Measurements from ENCODE around the gene SRSF9. TPM values are rescaled to one million over a fixed set of nuclear protein-coding genes. Genes with fewer than 3 reads are reported as not detected.

Gene SRSF9
- total and polyA plus RNA-seq, 3 donors from 2014 or later, result 199 to 238 (median 202) TPM

DNA sequence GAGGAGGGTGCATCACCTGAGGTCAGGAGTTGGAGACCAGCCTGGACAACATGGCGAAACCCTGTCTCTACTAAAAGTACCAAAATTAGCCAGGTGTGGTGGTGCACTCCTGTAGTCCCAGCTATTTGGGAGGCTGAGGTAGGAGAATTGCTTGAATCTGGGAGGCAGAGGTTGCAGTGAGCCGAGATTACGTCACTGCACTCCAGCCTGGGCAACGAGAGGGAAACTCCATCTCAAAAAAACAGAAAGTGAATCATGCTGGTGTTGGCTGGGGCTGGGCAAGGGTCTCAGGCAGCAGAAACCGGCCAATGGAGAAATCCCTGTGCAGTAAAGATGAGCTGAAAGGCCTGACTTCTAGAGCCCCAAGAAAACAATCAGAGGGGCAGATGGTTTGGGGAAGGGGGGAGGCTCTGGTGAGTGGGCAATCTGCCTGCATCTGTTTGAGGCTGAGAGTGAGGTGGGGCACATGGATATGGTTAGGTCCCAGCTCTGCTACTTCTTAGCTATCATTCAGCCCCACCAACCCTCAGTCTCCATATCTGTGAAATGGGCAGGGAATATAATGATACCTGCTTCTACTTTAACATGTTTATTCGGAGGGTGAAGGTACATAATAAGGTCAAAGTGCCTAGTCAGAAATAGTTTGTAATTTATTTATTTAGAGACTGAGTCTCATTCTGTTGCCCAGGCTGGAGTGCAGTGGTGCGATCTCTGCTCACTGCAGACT lies 52.9 kb downstream of the SRSF9 start:
- TF ChIP-seq, protein P1, sequence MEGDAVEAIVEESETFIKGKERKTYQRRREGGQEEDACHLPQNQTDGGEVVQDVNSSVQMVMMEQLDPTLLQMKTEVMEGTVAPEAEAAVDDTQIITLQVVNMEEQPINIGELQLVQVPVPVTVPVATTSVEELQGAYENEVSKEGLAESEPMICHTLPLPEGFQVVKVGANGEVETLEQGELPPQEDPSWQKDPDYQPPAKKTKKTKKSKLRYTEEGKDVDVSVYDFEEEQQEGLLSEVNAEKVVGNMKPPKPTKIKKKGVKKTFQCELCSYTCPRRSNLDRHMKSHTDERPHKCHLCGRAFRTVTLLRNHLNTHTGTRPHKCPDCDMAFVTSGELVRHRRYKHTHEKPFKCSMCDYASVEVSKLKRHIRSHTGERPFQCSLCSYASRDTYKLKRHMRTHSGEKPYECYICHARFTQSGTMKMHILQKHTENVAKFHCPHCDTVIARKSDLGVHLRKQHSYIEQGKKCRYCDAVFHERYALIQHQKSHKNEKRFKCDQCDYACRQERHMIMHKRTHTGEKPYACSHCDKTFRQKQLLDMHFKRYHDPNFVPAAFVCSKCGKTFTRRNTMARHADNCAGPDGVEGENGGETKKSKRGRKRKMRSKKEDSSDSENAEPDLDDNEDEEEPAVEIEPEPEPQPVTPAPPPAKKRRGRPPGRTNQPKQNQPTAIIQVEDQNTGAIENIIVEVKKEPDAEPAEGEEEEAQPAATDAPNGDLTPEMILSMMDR (IDR thresholded peaks at IDR 0.05), result no peak
- no peak for TF ChIP-seq POLR2A (IDR thresholded peaks at IDR 0.05)
- Histone ChIP-seq H3K36me3 (ENCODE audit: low read depth, missing control alignments) (no peaks in the 10 kb centered on the region), H3K27me3 (no peaks in the 10 kb centered on the region), H3K9me3 (no peaks in the 10 kb centered on the region), H3K4me1 (no peaks in the 10 kb centered on the region), H3K4me3 (no peak overlapping the region), H3K27ac (no peak overlapping the region)
- intact Hi-C loops (cut with DNase I; ENCODE audit: low total_unique reads), result no loop called here
- 79 to 86% methylated on average over 7 of the region's 7 CpGs for WGBS, 2 donors
- DNase-seq, result no peak

DNA sequence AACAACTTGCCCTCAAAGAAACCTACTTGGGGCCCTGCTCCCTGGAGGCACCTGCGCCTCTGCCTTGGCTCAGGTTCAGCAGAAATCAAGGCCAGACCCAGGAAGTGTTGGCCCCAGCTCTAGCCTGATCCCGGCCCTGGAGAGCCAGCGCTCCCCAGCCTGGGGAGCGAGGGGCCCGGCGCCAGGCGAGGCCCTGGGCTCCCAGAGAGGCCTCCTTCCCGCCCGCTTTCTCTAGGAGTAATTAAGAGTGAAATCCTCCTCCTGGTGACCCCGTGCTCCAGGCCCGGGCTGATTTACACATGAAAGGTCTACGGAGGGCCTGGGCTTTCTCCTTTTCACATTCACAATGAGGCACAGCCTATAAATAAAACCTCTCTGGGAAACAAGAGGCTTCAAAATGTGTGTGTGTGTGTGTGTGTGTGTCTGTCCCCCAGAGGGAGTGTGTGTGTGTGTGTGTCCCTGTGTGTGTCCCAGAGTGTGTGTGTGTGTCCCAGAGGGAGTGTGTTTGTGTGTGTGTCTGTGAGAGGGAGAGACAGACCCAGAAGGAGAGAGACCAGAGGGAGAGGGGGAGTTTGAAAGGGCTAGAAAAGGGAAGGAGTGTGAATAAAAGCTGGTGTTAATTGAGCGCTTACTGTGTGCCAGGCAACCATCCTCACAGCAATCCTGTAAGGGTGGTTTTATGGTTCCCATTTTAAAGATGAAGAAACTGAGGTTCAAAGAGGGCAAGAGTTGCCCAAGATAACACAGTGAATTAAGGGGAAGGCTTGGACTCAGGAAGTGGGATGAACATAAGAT lies 55.5 kb downstream of the SRSF9 start:
- no peak for DNase-seq
- intact Hi-C loops (cut with DNase I; ENCODE audit: low total_unique reads), result no loop called here
- no peaks in the 10 kb centered on the region for H3K36me3 ChIP-seq (ENCODE audit: low read depth, missing control alignments)
- H3K27ac ChIP-seq, result no peak overlapping the region
- no peaks in the 10 kb centered on the region for H3K27me3 ChIP-seq
- H3K4me3 ChIP-seq, result no peak overlapping the region
- WGBS, 2 donors, result 41 to 52% methylated on average over 7 to 13 of the region's 13 CpGs
- no peaks in the 10 kb centered on the region for H3K9me3 ChIP-seq
- TF ChIP-seq, protein P1 (IDR thresholded peaks at IDR 0.05), result no peak
- TF ChIP-seq POLR2A (IDR thresholded peaks at IDR 0.05), result no peak
- H3K4me1 ChIP-seq, result no peaks in the 10 kb centered on the region

DNA sequence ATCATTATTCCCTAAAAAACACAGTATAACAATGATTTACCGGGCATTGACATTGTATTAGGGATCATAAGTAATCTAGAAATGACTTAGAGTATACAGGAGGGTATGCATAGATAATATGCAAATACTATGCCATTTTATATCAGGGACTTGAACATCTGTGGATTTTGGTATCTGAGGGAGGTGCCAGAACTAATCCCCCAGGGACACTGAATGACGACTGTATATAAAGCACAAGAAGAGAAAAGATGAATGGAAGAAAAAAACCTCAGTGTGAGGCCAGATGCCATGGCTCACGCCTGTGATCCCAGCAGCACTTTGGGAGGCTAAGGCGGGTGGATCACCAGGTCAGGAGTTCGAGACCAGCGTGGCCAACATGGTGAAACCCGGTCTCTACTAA lies 57.1 kb downstream of the SRSF9 start:
- no peaks in the 10 kb centered on the region for H3K4me1 ChIP-seq
- no peak overlapping the region for H3K27ac ChIP-seq
- DNase-seq, result no peak
- H3K9me3 ChIP-seq, result no peaks in the 10 kb centered on the region
- intact Hi-C loops (cut with DNase I; ENCODE audit: low total_unique reads), result no loop called here
- no peaks in the 10 kb centered on the region for H3K27me3 ChIP-seq
- no peak for TF ChIP-seq POLR2A (IDR thresholded peaks at IDR 0.05)
- TF ChIP-seq, protein P1 (IDR thresholded peaks at IDR 0.05), result no peak
- WGBS, 2 donors, result 81 to 82% methylated on average over 7 of the region's 7 CpGs
- H3K4me3 ChIP-seq, result no peak overlapping the region
- H3K36me3 ChIP-seq (ENCODE audit: low read depth, missing control alignments), result no peaks in the 10 kb centered on the region

Small RNA genes lying within 50 kb of the gene (small RNA-seq; reads per million reads assigned to genes)
- gene RF00019, result 0 reads per million in 2 donors

Other genes starting within 250 kb of the SRSF9 start
- 10 to 100 TPM; 81.8 to 84.9 TPM for gene PXN, start 204.0 kb downstream of the SRSF9 start, total RNA-seq
- gene PXN, start 204.0 kb downstream of the SRSF9 start, polyA plus RNA-seq (ENCODE audit: insufficient read depth, low read depth, low replicate concordance), result 89.6 TPM
- under 1 TPM; under 0.01 TPM for gene RNU4-2, start 177.8 kb downstream of the SRSF9 start, total RNA-seq
- gene RNU4-2, start 177.8 kb downstream of the SRSF9 start, polyA plus RNA-seq (ENCODE audit: insufficient read depth, low read depth, low replicate concordance), result not detected
- under 1 TPM; under 0.01 TPM for gene RNU4-1, start 176.5 kb downstream of the SRSF9 start, total RNA-seq
- not detected for gene RNU4-1, start 176.5 kb downstream of the SRSF9 start, polyA plus RNA-seq (ENCODE audit: insufficient read depth, low read depth, low replicate concordance)
- gene SIRT4, start 167.4 kb downstream of the SRSF9 start, total RNA-seq, result 1 to 10 TPM; 3.3 to 5.0 TPM
- 10.0 TPM for gene SIRT4, start 167.4 kb downstream of the SRSF9 start, polyA plus RNA-seq (ENCODE audit: insufficient read depth, low read depth, low replicate concordance)
- gene PLA2G1B, start 142.0 kb downstream of the SRSF9 start, total RNA-seq, result under 1 TPM in 1 of 2 donors, not detected in 1; 0.94 TPM
- 3.6 TPM for gene PLA2G1B, start 142.0 kb downstream of the SRSF9 start, polyA plus RNA-seq (ENCODE audit: insufficient read depth, low read depth, low replicate concordance)
- gene MSI1, start 100.6 kb downstream of the SRSF9 start, total RNA-seq, result 10 to 100 TPM in 1 of 2 donors, 1 to 10 TPM in 1; 7.4 to 14.8 TPM
- gene MSI1, start 100.6 kb downstream of the SRSF9 start, polyA plus RNA-seq (ENCODE audit: insufficient read depth, low read depth, low replicate concordance), result 25.1 TPM
- gene COX6A1, start 31.6 kb downstream of the SRSF9 start, total RNA-seq, result 100 to 1,000 TPM; 549 to 563 TPM
- gene COX6A1, start 31.6 kb downstream of the SRSF9 start, polyA plus RNA-seq (ENCODE audit: insufficient read depth, low read depth, low replicate concordance), result 485 TPM
- gene TRIAP1, start 23.4 kb downstream of the SRSF9 start, total RNA-seq, result 10 to 100 TPM; 13.9 to 15.7 TPM
- gene TRIAP1, start 23.4 kb downstream of the SRSF9 start, polyA plus RNA-seq (ENCODE audit: insufficient read depth, low read depth, low replicate concordance), result 20.0 TPM
- gene GATC, start 23.3 kb downstream of the SRSF9 start, total RNA-seq, result 10 to 100 TPM; 17.5 to 20.9 TPM
- 10.8 TPM for gene GATC, start 23.3 kb downstream of the SRSF9 start, polyA plus RNA-seq (ENCODE audit: insufficient read depth, low read depth, low replicate concordance)
- gene DYNLL1, start 26.4 kb upstream of the SRSF9 start, total RNA-seq, result 100 to 1,000 TPM; 404 to 461 TPM
- gene DYNLL1, start 26.4 kb upstream of the SRSF9 start, polyA plus RNA-seq (ENCODE audit: insufficient read depth, low read depth, low replicate concordance), result 725 TPM
- 10 to 100 TPM; 31.3 to 37.4 TPM for gene COQ5, start 59.4 kb upstream of the SRSF9 start, total RNA-seq
- gene COQ5, start 59.4 kb upstream of the SRSF9 start, polyA plus RNA-seq (ENCODE audit: insufficient read depth, low read depth, low replicate concordance), result 51.0 TPM
- gene RNF10, start 64.6 kb upstream of the SRSF9 start, total RNA-seq, result 100 to 1,000 TPM; 307 to 370 TPM
- gene RNF10, start 64.6 kb upstream of the SRSF9 start, polyA plus RNA-seq (ENCODE audit: insufficient read depth, low read depth, low replicate concordance), result 340 TPM
- 10 to 100 TPM; 36.7 to 37.8 TPM for gene POP5, start 111.7 kb upstream of the SRSF9 start, total RNA-seq
- gene POP5, start 111.7 kb upstream of the SRSF9 start, polyA plus RNA-seq (ENCODE audit: insufficient read depth, low read depth, low replicate concordance), result 28.1 TPM
- 1 to 10 TPM; 2.4 to 3.9 TPM for gene CABP1, start 170.9 kb upstream of the SRSF9 start, total RNA-seq
- 1.8 TPM for gene CABP1, start 170.9 kb upstream of the SRSF9 start, polyA plus RNA-seq (ENCODE audit: insufficient read depth, low read depth, low replicate concordance)
- 100 to 1,000 TPM in 1 of 2 donors, 10 to 100 TPM in 1; 93.2 to 104 TPM for gene MLEC, start 217.4 kb upstream of the SRSF9 start, total RNA-seq
- 130 TPM for gene MLEC, start 217.4 kb upstream of the SRSF9 start, polyA plus RNA-seq (ENCODE audit: insufficient read depth, low read depth, low replicate concordance)
- 10 to 100 TPM; 43.3 to 45.2 TPM for gene UNC119B, start 240.7 kb upstream of the SRSF9 start, total RNA-seq
- gene UNC119B, start 240.7 kb upstream of the SRSF9 start, polyA plus RNA-seq (ENCODE audit: insufficient read depth, low read depth, low replicate concordance), result 42.2 TPM